Skeletal muscle tissue (tissue), 4 donors: Measurements from ENCODE around the gene DOHH. TPM values are rescaled to one million over a fixed set of nuclear protein-coding genes. Genes with fewer than 3 reads are reported as not detected.

Experiments
- H3K27ac ChIP-seq: one replicate; pipeline ENCODE4 v1.7.0; 2013; ENCODE audit warnings: mild to moderate bottlenecking, low read depth, low read length, inconsistent platforms
- H3K27me3 ChIP-seq, 3 donors: one replicate each; pipeline ENCODE4 v1.7.0; 2013; ENCODE audit warnings: low read length in 3 of 3; ENCODE audit not compliant: control insufficient read depth in 3 of 3, insufficient read depth in 3 of 3
- H3K36me3 ChIP-seq, 3 donors: one replicate each; pipeline ENCODE4 v1.7.0; 2013; ENCODE audit warnings: low read length in 3 of 3; ENCODE audit not compliant: control insufficient read depth in 3 of 3, insufficient read depth in 3 of 3
- H3K4me1 ChIP-seq, 3 donors: one replicate each; pipeline ENCODE4 v1.7.0; 2013; ENCODE audit warnings: low read length in 3 of 3, mild to moderate bottlenecking in 3 of 3; ENCODE audit not compliant: control insufficient read depth in 3 of 3, insufficient read depth in 3 of 3
- H3K4me3 ChIP-seq, 3 donors: one replicate each; pipeline ENCODE4 v1.7.0; 2013; ENCODE audit warnings: low read length in 3 of 3
- H3K9ac ChIP-seq, 3 donors: one replicate each; pipeline ENCODE4 v1.7.0; 2013; ENCODE audit warnings: low read length in 3 of 3, mild to moderate bottlenecking in 3 of 3, moderate library complexity in 2 of 3, low read depth in 1 of 3
- H3K9me3 ChIP-seq, 3 donors: one replicate each; pipeline ENCODE4 v1.7.0; 2013; ENCODE audit warnings: low read length in 3 of 3; ENCODE audit not compliant: control insufficient read depth in 3 of 3
- total RNA-seq: library from RNA; depleted of rRNA; stranded (reverse); fragments of >200 nt; gene quantifications from one replicate; pipeline ENCODE4 v1.2.3, GENCODE V29; 2014
- donor health status: Osteomylitis.

DOHH gene
- total RNA-seq, 1 donor from 2014 or later = 9.4 TPM

GRCh38 chr19:3543150-3544057, 42.9 kb upstream of the DOHH start:
- Histone ChIP-seq H3K27me3 (no peaks in the 10 kb centered on the region), H3K4me3 (no peak overlapping the region), H3K9me3 (no peaks in the 10 kb centered on the region), H3K36me3 (peaks cover 0 to 13% (median 0%) of the 10 kb centered on the region in 3 donors), H3K9ac (no peak overlapping the region), H3K27ac (no peak overlapping the region), H3K4me1 (peaks cover 0 to 3% (median 0%) of the 10 kb centered on the region in 3 donors)

- Histone ChIP-seq H3K4me3 (no peak overlapping the region), H3K27ac (no peak overlapping the region), H3K9me3 (no peaks in the 10 kb centered on the region), H3K4me1 (peaks cover 0 to 3% (median 0%) of the 10 kb centered on the region in 3 donors), H3K27me3 (no peaks in the 10 kb centered on the region), H3K9ac (no peak overlapping the region), H3K36me3 (peaks cover 6 to 12% (median 9%) of the 10 kb centered on the region in 3 donors)
Observed at GRCh38 chr19:3539756-3540118, 39.3 kb upstream of the DOHH start.

GRCh38 chr19:3538965-3539755, 38.7 kb upstream of the DOHH start, which contains the start of gene TEKTIP1:
TSS of gene TEKTIP1 (plus strand) at chr19:3539174. CDS start at chr19:3539178, 4 bp downstream.
- Histone ChIP-seq H3K9me3 (no peaks in the 10 kb centered on the region), H3K4me1 (peaks cover 0 to 3% (median 0%) of the 10 kb centered on the region in 3 donors), H3K27ac (no peak within 1 kb of the TSS), H3K36me3 (peaks cover 12 to 18% (median 15%) of the 10 kb centered on the region in 3 donors), H3K27me3 (no peaks in the 10 kb centered on the region), H3K9ac (no peak within 1 kb of the TSS), H3K4me3 (no peak within 1 kb of the TSS)

DNA sequence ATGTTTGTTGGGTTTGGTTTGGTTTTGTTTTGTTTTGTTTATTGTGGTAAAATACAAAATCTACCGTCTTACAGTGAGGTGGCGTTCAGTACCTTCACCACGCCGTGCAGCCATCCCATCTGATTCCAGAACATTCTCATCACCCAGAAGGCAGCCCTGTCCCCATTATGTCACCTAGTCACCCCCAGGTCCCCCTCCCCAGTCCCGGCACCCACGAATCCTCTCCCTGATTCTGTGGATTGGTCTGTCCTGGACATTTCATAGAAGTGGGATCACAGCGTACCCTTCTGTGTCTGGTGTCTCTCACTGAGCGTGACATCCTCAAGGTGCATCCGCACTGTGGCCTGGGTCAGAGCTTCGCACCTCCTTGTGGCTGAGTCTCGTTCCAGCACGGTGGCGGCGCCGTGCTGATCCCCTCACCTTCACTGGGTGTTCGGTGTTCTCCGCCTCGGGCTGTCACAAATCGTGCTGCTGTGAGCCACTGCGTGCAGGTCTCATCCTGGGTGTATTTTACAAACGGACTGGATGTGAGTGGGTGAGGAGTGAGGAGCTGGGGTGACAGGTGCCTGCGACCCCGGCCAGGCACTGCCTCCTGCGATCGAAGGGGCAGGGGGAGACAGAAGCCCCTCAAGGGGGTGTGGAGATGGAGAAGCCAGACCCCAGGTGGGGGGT, 37.9 kb upstream of the DOHH start:
- H3K27ac ChIP-seq = no peak overlapping the region
- H3K36me3 ChIP-seq = peaks cover 15 to 24% (median 19%) of the 10 kb centered on the region in 3 donors
- H3K9ac ChIP-seq = no peak overlapping the region

GRCh38 chr19:3537438-3538240, 37.2 kb upstream of the DOHH start:
- Histone ChIP-seq H3K27ac (no peak overlapping the region), H3K36me3 (peaks cover 21 to 28% (median 24%) of the 10 kb centered on the region in 3 donors), H3K27me3 (no peaks in the 10 kb centered on the region)

More for the DNA sequence above, 37.9 kb upstream of the DOHH start:
- no peaks in the 10 kb centered on the region for H3K9me3 ChIP-seq
- H3K27me3 ChIP-seq = no peaks in the 10 kb centered on the region
- no peak overlapping the region for H3K4me3 ChIP-seq
- peaks cover 0 to 3% (median 0%) of the 10 kb centered on the region in 3 donors for H3K4me1 ChIP-seq

DNA sequence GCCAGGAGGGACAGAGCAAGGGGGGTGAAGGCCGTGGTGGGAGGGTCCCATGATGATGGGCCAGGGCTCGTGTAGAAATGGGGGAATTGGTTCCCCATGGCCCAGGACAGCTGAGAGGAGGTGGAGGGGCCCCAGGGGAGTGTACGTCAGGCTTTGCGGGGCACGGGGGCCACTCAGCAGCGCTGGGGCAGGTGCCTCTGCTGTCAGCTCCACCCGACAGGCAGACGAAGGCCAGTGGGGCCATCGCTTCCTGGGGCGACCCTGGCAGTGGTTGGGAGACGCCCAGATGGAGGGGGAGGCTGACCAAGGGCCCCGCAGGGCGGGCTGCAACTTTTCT, 36.6 kb upstream of the DOHH start:
- Histone ChIP-seq H3K4me1 (no peaks in the 10 kb centered on the region), H3K9ac (no peak overlapping the region), H3K36me3 (peaks cover 27 to 33% (median 27%) of the 10 kb centered on the region in 3 donors), H3K27me3 (no peaks in the 10 kb centered on the region), H3K4me3 (no peak overlapping the region), H3K27ac (no peak overlapping the region), H3K9me3 (no peaks in the 10 kb centered on the region)

More at GRCh38 chr19:3537438-3538240, 37.2 kb upstream of the DOHH start:
- no peak overlapping the region for H3K4me3 ChIP-seq
- H3K4me1 ChIP-seq = no peaks in the 10 kb centered on the region
- no peak overlapping the region for H3K9ac ChIP-seq
- no peaks in the 10 kb centered on the region for H3K9me3 ChIP-seq

GRCh38 chr19:3536429-3537100, 36.1 kb upstream of the DOHH start:
- peaks cover 30 to 37% (median 32%) of the 10 kb centered on the region in 3 donors for H3K36me3 ChIP-seq
- no peaks in the 10 kb centered on the region for H3K9me3 ChIP-seq
- H3K4me1 ChIP-seq = no peaks in the 10 kb centered on the region
- no peak overlapping the region for H3K27ac ChIP-seq
- no peaks in the 10 kb centered on the region for H3K27me3 ChIP-seq
- H3K9ac ChIP-seq = no peak overlapping the region
- H3K4me3 ChIP-seq = no peak overlapping the region

- H3K9ac ChIP-seq = no peak overlapping the region
- H3K9me3 ChIP-seq = no peaks in the 10 kb centered on the region
- H3K27me3 ChIP-seq = no peaks in the 10 kb centered on the region
- no peak overlapping the region for H3K4me3 ChIP-seq
- H3K4me1 ChIP-seq = no peaks in the 10 kb centered on the region
- peaks cover 35 to 43% (median 37%) of the 10 kb centered on the region in 3 donors for H3K36me3 ChIP-seq
- H3K27ac ChIP-seq = no peak overlapping the region
Observed at GRCh38 chr19:3535981-3536380, 35.5 kb upstream of the DOHH start.

DNA sequence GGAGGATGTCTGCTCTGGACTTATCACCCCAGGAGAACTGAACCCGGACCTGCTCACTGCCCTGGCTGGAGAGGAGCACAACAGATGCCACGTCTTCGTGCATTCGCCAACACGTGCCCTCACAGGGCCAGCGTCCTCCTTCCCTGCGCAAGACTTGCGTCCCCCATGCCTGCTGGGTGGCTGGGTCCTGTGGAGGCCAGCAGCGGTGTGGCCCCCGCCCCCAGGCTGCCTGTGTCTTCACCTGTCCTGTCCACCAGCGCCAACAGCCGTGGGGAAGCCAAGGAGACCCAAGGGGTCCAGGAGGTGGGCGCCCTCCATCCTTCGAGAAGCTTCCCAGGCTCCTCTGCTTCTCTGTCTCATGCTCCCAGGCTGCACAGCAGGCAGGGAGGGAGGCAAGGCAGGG, 35.1 kb upstream of the DOHH start:
- H3K27ac ChIP-seq = no peak overlapping the region
- peaks cover 39 to 47% (median 42%) of the 10 kb centered on the region in 3 donors for H3K36me3 ChIP-seq
- H3K9ac ChIP-seq = no peak overlapping the region
- no peaks in the 10 kb centered on the region for H3K4me1 ChIP-seq
- no peak overlapping the region for H3K4me3 ChIP-seq
- no peaks in the 10 kb centered on the region for H3K27me3 ChIP-seq
- no peaks in the 10 kb centered on the region for H3K9me3 ChIP-seq
